K562 (cell line): ENCODE measurements around the gene SEPTIN1. TPM values are rescaled to one million over a fixed set of nuclear protein-coding genes. Genes with fewer than 3 reads are reported as not detected.
A peak's percentile ranks its signal among the peaks of the same experiment; 100 is the strongest.

Experiments
- BCOR ChIP-seq: fragments of 450-650 bp; IDR thresholded peaks from 2 replicates; pipeline ENCODE4 v1.6.1; 2016
- CCAR2 ChIP-seq: fragments of 200-400 bp; formaldehyde crosslinking; IDR thresholded peaks from 2 replicates; pipeline ENCODE4 v1.6.1; 2017; ENCODE audit warnings: mild to moderate bottlenecking, low read depth, low read length
- LEF1 ChIP-seq: fragments of 450-650 bp; IDR thresholded peaks from 2 replicates; pipeline ENCODE4 v1.6.1; 2016; ENCODE audit warnings: mild to moderate bottlenecking
- NEUROD1 ChIP-seq: fragments of 150-350 bp; IDR thresholded peaks from 2 replicates; pipeline ENCODE4 v1.6.1; 2014; ENCODE audit warnings: borderline replicate concordance, low read length, low read depth; ENCODE audit not compliant: partially characterized antibody
- POLR2G ChIP-seq: fragments of 200-400 bp; formaldehyde crosslinking; IDR thresholded peaks from 2 replicates; pipeline ENCODE4 v1.6.1; 2017; ENCODE audit warnings: low read depth, mild to moderate bottlenecking, antibody characterized with exemption, low read length, moderate library complexity
- RCOR1 ChIP-seq, 2 experiments: IDR thresholded peaks; 2 replicates each; pipeline ENCODE4 v1.6.1; 2012; ENCODE audit warnings: low read depth in 2 of 2, low read length in 2 of 2, borderline replicate concordance in 1 of 2, improper control_type of control experiment in 1 of 2
- SMAD4 ChIP-seq: fragments of 250-450 bp; sonication (Bioruptor Pico); conservative IDR thresholded peaks from 2 replicates; pipeline ENCODE4 v1.8.0; 2021; ENCODE audit warnings: inconsistent platforms, mild to moderate bottlenecking, moderate library complexity
- TCF7 ChIP-seq: sonication (generic); IDR thresholded peaks from 2 replicates; pipeline ENCODE4 v1.6.1; 2016; ENCODE audit warnings: antibody characterized with exemption, borderline replicate concordance
- ZFPM2 ChIP-seq: fragments of 250-450 bp; sonication (Bioruptor Pico); IDR thresholded peaks from 2 replicates; pipeline ENCODE4 v1.5.1; 2022; ENCODE audit warnings: mild to moderate bottlenecking
- ZSCAN29 ChIP-seq: fragments of 450-650 bp; IDR thresholded peaks from 2 replicates; pipeline ENCODE4 v1.6.1; 2017
- polyA plus RNA-seq, 8 experiments: library from polyadenylated mRNA; depleted of rRNA in 4 of 8; stranded (reverse) in 5 of 8; unstranded in 3 of 8; fragments of >200 nt; fragmentation: Nextera tagmentation in 2 of 8; fragmentation: Illumina TruSeq in 1 of 8; extraction: Ambion mirVana in 2 of 8; extraction: Trizol in 1 of 8; gene quantifications; 2 replicates each; pipeline versions ENCODE4 v1.2.1 to v1.2.3, GENCODE V29; 2011 to 2014; ENCODE audit warnings: inconsistent platforms in 1 of 8, missing spikeins in 1 of 8
- total RNA-seq, 7 experiments: library from RNA; depleted of rRNA in 6 of 7; stranded (reverse); fragments of >200 nt in 6 of 7; fragmentation: Illumina TruSeq in 2 of 7; extraction: Trizol in 2 of 7; gene quantifications; 2 replicates each; pipeline versions ENCODE4 v1.2.1 to v1.2.3, GENCODE V29; 2011 to 2021; ENCODE audit warnings: low replicate concordance in 1 of 7
- TF ChIP-seq, protein P1 (sequence below): sonication (generic); formaldehyde crosslinking; IDR thresholded peaks from 2 replicates; pipeline ENCODE4 v1.8.1; 2023; ENCODE audit warnings: missing genetic modification reagents, mild to moderate bottlenecking, borderline replicate concordance
- TF ChIP-seq, protein P2 (sequence below): sonication (generic); formaldehyde crosslinking; IDR thresholded peaks from 2 replicates; pipeline ENCODE4 v1.8.0; 2022; ENCODE audit warnings: missing genetic modification reagents, mild to moderate bottlenecking, borderline replicate concordance
- TF ChIP-seq, protein P3 (sequence below): fragments of 250-450 bp; sonication (Bioruptor Pico); IDR thresholded peaks from 2 replicates; pipeline ENCODE4 v1.4.0; 2020

Gene SEPTIN1
- total and polyA plus RNA-seq, 9 of the 15 experiments (the other 6 are each of a cell fraction or from before 2014, with no cell fraction given): 0.23 to 5.6 (median 1.7) TPM; not detected in 1

DNA sequence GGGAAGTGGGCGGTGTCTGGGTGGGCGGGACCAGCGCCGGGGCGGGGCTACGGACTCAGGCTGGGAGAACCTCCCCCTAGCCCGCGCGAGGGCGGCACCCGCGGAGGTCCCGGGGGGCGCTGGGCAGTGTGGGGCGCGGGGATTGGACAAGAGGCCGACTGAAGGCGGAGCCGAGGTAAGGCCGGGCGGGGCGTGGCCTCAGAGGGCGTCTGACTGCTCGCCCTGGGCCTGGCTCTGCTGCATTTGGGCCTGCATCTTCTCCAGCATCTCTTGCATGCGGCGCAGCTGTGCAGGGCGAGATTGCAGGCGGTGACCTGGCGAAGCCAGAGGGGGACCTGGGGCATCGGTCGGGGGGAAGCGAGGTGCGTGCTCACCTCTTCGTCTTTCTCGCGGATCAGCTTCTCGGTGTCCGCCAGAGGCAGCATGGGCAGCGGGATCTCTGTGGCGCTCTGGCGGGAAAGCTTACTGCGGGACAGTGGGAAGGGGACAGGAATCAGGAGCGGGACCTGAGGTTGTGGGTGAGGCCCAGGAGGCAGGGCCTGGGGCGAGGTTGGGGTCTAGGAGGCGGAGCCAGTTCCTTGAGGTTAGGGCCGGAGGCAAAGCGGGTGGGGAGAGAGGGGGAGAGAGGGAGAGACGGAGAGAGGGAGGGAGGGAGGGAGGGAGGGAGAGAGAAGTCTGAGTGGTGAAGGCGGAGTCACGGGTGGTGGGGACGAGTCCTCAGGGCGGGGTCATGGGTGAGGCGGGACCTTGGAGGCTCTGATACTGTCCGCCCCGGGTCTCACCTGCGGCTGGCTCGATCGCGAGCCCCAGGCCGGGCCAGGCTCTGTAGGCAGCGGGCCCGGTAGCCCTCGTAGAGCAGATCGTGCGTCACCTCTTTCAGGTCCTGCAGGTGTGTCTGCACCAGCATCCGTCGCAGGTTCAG lies 3.9 kb downstream of the SEPTIN1 start (continued):
- TF ChIP-seq, protein P1, sequence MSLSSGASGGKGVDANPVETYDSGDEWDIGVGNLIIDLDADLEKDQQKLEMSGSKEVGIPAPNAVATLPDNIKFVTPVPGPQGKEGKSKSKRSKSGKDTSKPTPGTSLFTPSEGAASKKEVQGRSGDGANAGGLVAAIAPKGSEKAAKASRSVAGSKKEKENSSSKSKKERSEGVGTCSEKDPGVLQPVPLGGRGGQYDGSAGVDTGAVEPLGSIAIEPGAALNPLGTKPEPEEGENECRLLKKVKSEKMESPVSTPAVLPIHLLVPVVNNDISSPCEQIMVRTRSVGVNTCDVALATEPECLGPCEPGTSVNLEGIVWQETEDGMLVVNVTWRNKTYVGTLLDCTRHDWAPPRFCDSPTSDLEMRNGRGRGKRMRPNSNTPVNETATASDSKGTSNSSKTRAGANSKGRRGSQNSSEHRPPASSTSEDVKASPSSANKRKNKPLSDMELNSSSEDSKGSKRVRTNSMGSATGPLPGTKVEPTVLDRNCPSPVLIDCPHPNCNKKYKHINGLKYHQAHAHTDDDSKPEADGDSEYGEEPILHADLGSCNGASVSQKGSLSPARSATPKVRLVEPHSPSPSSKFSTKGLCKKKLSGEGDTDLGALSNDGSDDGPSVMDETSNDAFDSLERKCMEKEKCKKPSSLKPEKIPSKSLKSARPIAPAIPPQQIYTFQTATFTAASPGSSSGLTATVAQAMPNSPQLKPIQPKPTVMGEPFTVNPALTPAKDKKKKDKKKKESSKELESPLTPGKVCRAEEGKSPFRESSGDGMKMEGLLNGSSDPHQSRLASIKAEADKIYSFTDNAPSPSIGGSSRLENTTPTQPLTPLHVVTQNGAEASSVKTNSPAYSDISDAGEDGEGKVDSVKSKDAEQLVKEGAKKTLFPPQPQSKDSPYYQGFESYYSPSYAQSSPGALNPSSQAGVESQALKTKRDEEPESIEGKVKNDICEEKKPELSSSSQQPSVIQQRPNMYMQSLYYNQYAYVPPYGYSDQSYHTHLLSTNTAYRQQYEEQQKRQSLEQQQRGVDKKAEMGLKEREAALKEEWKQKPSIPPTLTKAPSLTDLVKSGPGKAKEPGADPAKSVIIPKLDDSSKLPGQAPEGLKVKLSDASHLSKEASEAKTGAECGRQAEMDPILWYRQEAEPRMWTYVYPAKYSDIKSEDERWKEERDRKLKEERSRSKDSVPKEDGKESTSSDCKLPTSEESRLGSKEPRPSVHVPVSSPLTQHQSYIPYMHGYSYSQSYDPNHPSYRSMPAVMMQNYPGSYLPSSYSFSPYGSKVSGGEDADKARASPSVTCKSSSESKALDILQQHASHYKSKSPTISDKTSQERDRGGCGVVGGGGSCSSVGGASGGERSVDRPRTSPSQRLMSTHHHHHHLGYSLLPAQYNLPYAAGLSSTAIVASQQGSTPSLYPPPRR (CRISPR knock-in tag): peak; percentile 53; the same call in 1 of the 2 replicates
- TF ChIP-seq LEF1 (no peak), POLR2G (peak; percentile 70), NEUROD1 (peak; percentile 7), ZSCAN29 (no peak), BCOR (peak; percentile 54), TCF7 (no peak), SMAD4 (CRISPR knock-in tag) (0 out of 2 replicates have a peak, but pooled peaks have one; percentile 1), ZFPM2 (no peak), RCOR1 (IDR thresholded peaks at IDR 0.05; ENCODE audit: borderline replicate concordance in 1 of 2, low read depth in 2 of 2, low read length in 2 of 2) (peak in 1 of 2 experiments; percentile 40; a peak in 2 of 4 replicates), CCAR2 (no peak)
- TF ChIP-seq, protein P2, sequence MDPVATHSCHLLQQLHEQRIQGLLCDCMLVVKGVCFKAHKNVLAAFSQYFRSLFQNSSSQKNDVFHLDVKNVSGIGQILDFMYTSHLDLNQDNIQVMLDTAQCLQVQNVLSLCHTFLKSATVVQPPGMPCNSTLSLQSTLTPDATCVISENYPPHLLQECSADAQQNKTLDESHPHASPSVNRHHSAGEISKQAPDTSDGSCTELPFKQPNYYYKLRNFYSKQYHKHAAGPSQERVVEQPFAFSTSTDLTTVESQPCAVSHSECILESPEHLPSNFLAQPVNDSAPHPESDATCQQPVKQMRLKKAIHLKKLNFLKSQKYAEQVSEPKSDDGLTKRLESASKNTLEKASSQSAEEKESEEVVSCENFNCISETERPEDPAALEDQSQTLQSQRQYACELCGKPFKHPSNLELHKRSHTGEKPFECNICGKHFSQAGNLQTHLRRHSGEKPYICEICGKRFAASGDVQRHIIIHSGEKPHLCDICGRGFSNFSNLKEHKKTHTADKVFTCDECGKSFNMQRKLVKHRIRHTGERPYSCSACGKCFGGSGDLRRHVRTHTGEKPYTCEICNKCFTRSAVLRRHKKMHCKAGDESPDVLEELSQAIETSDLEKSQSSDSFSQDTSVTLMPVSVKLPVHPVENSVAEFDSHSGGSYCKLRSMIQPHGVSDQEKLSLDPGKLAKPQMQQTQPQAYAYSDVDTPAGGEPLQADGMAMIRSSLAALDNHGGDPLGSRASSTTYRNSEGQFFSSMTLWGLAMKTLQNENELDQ (CRISPR knock-in tag): peak; percentile 79; the same call in 1 of the 2 replicates
- TF ChIP-seq, protein P3, sequence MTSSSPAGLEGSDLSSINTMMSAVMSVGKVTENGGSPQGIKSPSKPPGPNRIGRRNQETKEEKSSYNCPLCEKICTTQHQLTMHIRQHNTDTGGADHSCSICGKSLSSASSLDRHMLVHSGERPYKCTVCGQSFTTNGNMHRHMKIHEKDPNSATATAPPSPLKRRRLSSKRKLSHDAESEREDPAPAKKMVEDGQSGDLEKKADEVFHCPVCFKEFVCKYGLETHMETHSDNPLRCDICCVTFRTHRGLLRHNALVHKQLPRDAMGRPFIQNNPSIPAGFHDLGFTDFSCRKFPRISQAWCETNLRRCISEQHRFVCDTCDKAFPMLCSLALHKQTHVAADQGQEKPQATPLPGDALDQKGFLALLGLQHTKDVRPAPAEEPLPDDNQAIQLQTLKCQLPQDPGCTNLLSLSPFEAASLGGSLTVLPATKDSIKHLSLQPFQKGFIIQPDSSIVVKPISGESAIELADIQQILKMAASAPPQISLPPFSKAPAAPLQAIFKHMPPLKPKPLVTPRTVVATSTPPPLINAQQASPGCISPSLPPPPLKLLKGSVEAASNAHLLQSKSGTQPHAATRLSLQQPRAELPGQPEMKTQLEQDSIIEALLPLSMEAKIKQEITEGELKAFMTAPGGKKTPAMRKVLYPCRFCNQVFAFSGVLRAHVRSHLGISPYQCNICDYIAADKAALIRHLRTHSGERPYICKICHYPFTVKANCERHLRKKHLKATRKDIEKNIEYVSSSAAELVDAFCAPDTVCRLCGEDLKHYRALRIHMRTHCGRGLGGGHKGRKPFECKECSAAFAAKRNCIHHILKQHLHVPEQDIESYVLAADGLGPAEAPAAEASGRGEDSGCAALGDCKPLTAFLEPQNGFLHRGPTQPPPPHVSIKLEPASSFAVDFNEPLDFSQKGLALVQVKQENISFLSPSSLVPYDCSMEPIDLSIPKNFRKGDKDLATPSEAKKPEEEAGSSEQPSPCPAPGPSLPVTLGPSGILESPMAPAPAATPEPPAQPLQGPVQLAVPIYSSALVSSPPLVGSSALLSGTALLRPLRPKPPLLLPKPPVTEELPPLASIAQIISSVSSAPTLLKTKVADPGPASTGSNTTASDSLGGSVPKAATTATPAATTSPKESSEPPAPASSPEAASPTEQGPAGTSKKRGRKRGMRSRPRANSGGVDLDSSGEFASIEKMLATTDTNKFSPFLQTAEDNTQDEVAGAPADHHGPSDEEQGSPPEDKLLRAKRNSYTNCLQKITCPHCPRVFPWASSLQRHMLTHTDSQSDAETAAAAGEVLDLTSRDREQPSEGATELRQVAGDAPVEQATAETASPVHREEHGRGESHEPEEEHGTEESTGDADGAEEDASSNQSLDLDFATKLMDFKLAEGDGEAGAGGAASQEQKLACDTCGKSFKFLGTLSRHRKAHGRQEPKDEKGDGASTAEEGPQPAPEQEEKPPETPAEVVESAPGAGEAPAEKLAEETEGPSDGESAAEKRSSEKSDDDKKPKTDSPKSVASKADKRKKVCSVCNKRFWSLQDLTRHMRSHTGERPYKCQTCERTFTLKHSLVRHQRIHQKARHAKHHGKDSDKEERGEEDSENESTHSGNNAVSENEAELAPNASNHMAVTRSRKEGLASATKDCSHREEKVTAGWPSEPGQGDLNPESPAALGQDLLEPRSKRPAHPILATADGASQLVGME: peak; percentile 78; the same call in 1 of the 2 replicates
